Right lobe of liver (tissue), 6 donors: ENCODE measurements around the gene CACNA2D4. TPM values are rescaled to one million over a fixed set of nuclear protein-coding genes. Genes with fewer than 3 reads are reported as not detected.

ENCODE experiments used
- ATAC-seq, 4 donors: fragments of 200-7000 bp; cut with Tn5 transposase; one replicate each; pipeline ENCODE4 v1.9.1; 2020; ENCODE audit warnings: mild to moderate bottlenecking in 4 of 4, moderate library complexity in 4 of 4
- DNase-seq, 3 donors: peaks; one replicate each; pipeline ENCODE4 v3.0.0-alpha.2; 2020
- H3K27ac ChIP-seq, 3 donors: fragments of 200-600 bp; one replicate each; pipeline ENCODE4 v1.8.0; 2022
- H3K27me3 ChIP-seq, 2 donors: fragments of 200-600 bp; one replicate each; pipeline ENCODE4 v1.8.0; 2022
- H3K36me3 ChIP-seq, 4 donors: fragments of 200-600 bp; sonication (generic) in 1 of 4; one replicate each; pipeline versions ENCODE4 v1.5.1 to v1.8.0; 2017 to 2022; ENCODE audit warnings: control low read depth in 1 of 4
- H3K4me1 ChIP-seq, 4 donors: fragments of 200-600 bp; sonication (generic) in 1 of 4; one replicate each; pipeline versions ENCODE4 v1.5.1 to v1.8.0; 2017 to 2022; ENCODE audit warnings: control low read depth in 1 of 4
- H3K4me3 ChIP-seq, 3 donors: fragments of 200-600 bp; one replicate each; pipeline ENCODE4 v1.8.0; 2022
- H3K9me3 ChIP-seq, 4 donors: fragments of 200-600 bp; sonication (generic) in 1 of 4; one replicate each; pipeline versions ENCODE4 v1.5.1 to v1.8.0; 2017 to 2022; ENCODE audit warnings: control low read depth in 1 of 4
- POLR2A ChIP-seq: fragments of 450-650 bp; IDR thresholded peaks from one replicate; pipeline ENCODE4 v1.6.1; 2017; ENCODE audit warnings: antibody characterized with exemption, mild to moderate bottlenecking
- WGBS: methylation state at CpG from one replicate; pipeline ENCODE4 v1.1.6; 2018; ENCODE audit warnings: low coverage, low lambda C conversion rate; ENCODE audit not compliant: insufficient coverage; ENCODE audit errors: missing lambda C conversion rate; 5-methylcytosine and 5-hydroxymethylcytosine counted together
- intact Hi-C, 2 donors: fragments of 100-400 bp; cut with DNase I; formaldehyde crosslinking; loops; one replicate each; pipeline versions ENCODE4 v1.11.2 to v1.14.1; 2022
- total RNA-seq, 6 experiments: library from RNA; depleted of rRNA in 2 of 6; stranded (reverse); fragments of >200 nt in 2 of 6; fragmentation: NEBNext Ultra II Directional in 3 of 6; extraction: Animal tissue kit (Norgen Biotek cat#: 25700) in 3 of 6; gene quantifications; one replicate each; pipeline versions ENCODE4 v1.1.0 to v1.2.4, GENCODE V29; 2016 to 2023
- TF ChIP-seq, protein P1 (sequence below), 4 donors: fragments of 200-600 bp in 3 of 4; fragments of 450-650 bp in 1 of 4; IDR thresholded peaks; one replicate each; pipeline versions ENCODE4 v1.5.1 to v1.8.0; 2016 to 2022; ENCODE audit warnings: antibody characterized with exemption in 4 of 4, mild to moderate bottlenecking in 2 of 4
- donor health status: DM: no; HTN: yes; CAD: no.
- donor health status: DM: no; HTN: no; CAD: no.
- donor health status: DM: no; HTN: no; CAD: no.
- donor health status: DM: no; HTN: yes; CAD: no.
- donor health status: DM: no; HTN: yes; CAD: no.

CACNA2D4 gene
- total RNA-seq, 6 experiments from 2014 or later = 0.87 to 1.9 (median 0.96) TPM

DNA sequence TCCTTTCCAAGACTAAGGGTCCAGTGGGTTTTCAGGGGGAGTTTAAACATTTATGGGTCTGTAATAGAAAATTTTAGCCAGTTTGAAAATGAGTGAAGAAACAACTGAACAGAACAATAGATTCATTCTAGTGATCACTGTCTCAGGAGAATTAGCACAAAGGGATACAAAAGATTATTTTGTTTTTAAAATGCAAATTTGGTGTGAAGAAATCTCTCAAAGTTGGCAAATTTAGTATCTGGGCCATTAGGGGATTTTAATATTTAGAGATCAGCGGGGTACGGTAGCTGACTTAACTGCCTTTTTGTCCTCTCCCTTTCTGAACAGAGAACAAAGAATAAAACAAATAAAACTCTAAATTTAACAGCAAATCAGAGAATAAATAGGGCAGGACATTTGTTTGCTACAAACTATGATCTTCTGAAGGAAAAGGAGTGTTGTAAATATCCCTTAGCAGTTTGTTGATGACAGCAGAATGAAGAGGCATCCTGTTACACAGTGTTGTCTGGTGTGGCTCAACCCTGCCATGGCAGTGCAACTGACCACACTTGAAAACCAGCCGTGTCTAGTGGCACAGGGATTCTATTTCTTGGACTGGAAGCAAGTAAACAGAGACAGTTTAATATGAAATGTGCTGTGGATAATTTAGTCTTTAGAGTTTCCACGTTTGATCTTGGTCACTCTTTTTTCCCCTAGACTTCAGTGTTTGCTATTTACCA, 144.4 kb downstream of the CACNA2D4 start:
- Histone ChIP-seq H3K27ac (no peak overlapping the region), H3K4me3 (no peak overlapping the region), H3K36me3 (peaks cover 0 to 16% (median 2%) of the 10 kb centered on the region in 4 donors), H3K27me3 (no peaks in the 10 kb centered on the region), H3K9me3 (no peaks in the 10 kb centered on the region), H3K4me1 (peaks cover 0 to 30% (median 5%) of the 10 kb centered on the region in 4 donors)
- WGBS = 73% methylated on average over 4 of the region's 4 CpGs
- ATAC-seq (peak in 3 of 4 donors; percentile 38 to 48 (median 45)), DNase-seq (no peak)
- intact Hi-C loops = no loop called here
- no peak for TF ChIP-seq POLR2A
- TF ChIP-seq, protein P1, sequence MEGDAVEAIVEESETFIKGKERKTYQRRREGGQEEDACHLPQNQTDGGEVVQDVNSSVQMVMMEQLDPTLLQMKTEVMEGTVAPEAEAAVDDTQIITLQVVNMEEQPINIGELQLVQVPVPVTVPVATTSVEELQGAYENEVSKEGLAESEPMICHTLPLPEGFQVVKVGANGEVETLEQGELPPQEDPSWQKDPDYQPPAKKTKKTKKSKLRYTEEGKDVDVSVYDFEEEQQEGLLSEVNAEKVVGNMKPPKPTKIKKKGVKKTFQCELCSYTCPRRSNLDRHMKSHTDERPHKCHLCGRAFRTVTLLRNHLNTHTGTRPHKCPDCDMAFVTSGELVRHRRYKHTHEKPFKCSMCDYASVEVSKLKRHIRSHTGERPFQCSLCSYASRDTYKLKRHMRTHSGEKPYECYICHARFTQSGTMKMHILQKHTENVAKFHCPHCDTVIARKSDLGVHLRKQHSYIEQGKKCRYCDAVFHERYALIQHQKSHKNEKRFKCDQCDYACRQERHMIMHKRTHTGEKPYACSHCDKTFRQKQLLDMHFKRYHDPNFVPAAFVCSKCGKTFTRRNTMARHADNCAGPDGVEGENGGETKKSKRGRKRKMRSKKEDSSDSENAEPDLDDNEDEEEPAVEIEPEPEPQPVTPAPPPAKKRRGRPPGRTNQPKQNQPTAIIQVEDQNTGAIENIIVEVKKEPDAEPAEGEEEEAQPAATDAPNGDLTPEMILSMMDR (IDR thresholded peaks at IDR 0.05) = no peak

DNA sequence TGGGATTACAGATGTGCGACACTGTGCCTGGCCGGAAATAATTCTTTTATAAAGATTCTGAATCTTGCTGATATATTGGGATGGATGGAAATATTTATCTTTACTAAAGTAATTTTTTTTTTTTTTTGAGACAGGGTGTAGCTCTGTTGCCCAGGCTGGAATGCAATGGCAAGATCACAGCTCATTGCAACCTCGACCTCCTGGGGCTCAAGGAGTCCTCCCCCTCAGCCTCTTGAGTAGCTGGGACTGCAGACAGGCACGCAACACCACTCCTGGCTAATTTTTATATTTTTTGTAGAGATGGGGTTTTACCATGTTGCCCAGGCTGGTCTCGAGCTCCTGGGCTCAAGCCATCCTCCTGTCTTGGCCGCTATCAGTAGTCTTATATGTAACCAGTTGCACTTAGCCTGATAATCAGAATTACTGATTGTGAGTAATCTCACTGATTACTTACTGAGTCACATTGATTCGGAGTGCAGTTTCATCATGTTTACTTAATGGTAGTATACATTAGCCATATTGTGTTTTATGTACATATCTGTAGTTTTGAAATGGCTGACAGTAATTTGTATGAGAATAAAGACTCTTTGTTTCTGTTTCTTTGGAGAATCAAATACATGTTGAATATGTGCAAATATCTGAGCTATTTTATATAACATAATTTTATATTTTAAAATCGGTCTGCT, 148.5 kb downstream of the CACNA2D4 start:
- Histone ChIP-seq H3K4me3 (no peak overlapping the region), H3K9me3 (no peaks in the 10 kb centered on the region), H3K4me1 (peaks cover 0 to 65% (median 4%) of the 10 kb centered on the region in 4 donors), H3K27ac (peak overlapping the region in 1 of 3 donors; percentile 76), H3K36me3 (peaks cover 0 to 8% (median 0%) of the 10 kb centered on the region in 4 donors), H3K27me3 (no peaks in the 10 kb centered on the region)
- WGBS = 72% methylated on average over 7 of the region's 8 CpGs
- ATAC-seq (peak in 1 of 4 donors; percentile 31), DNase-seq (no peak)
- TF ChIP-seq, protein P1 (IDR thresholded peaks at IDR 0.05) = no peak
- no peak for TF ChIP-seq POLR2A
- intact Hi-C loops = no loop called here

DNA sequence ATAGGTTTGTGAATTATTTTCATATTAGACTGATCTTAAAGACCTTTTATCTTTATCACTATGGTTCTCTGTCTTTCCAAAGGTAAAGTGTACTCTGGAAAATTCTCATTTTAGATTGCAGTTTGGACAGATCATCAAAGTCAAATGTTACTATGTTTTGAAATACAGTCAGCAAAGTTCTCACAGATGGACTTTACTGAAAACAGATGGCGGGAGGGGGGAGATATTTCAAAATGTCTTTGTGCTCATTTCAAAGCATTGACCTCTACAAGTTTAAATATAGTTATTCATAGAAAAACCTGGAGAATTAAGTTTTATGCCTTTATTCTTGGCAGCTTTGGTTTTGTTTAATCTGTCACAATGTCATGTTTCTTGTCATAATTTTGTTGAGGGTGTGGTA, 149.8 kb downstream of the CACNA2D4 start:
- 27% methylated on average over 1 of the region's 1 CpG for WGBS
- no peaks in the 10 kb centered on the region for H3K9me3 ChIP-seq
- no peak for DNase-seq
- peak overlapping the region in 1 of 3 donors; percentile 76 for H3K27ac ChIP-seq
- TF ChIP-seq POLR2A = no peak
- TF ChIP-seq, protein P1 (IDR thresholded peaks at IDR 0.05) = no peak
- no peaks in the 10 kb centered on the region for H3K36me3 ChIP-seq
- H3K27me3 ChIP-seq = no peaks in the 10 kb centered on the region
- ATAC-seq = peak; percentile 57 to 76 (median 65)
- intact Hi-C loops = no loop called here
- H3K4me3 ChIP-seq = no peak overlapping the region
- peaks cover 0 to 66% (median 4%) of the 10 kb centered on the region in 4 donors for H3K4me1 ChIP-seq

DNA sequence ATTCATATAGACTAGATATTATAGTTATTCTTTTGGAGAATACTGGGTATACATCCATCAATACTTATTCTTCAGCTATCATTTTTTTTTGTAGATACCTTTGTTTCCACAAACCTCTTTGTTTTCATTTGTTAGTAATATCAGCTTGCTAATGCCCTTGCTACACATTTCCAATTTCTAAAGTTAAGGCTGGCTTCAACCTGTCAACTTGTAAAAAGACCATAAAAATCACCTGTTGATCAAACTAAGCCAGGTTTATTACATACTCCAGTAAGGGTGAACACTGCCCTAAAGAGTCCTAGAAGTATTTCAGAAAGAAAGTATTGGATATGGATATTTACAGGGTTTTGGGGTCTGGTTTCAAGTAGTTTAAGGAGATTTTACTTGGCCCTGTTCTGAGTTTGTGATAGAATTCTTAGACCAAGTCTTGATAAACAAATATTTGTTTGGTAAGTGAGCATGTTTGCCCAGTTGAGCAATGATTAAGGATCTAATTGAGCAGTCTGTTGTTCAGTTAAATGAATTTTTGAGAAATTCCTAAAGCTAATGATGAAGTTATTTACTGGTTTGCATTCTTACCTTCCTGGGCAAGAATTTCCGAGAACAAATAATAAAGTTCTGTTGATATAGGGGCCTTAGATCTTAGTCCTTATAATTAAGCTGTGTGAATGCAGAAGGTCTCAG, 150.9 kb downstream of the CACNA2D4 start:
- Histone ChIP-seq H3K36me3 (no peaks in the 10 kb centered on the region), H3K27ac (peak overlapping the region in 2 of 3 donors; percentile 6 to 76), H3K9me3 (no peaks in the 10 kb centered on the region), H3K4me1 (peaks cover 0 to 60% (median 4%) of the 10 kb centered on the region in 4 donors), H3K27me3 (no peaks in the 10 kb centered on the region), H3K4me3 (no peak overlapping the region)
- ATAC-seq (peak; percentile 28 to 69 (median 53)), DNase-seq (no peak)
- intact Hi-C loops = no loop called here
- no peak for TF ChIP-seq POLR2A
- TF ChIP-seq, protein P1 (IDR thresholded peaks at IDR 0.05) = no peak
- WGBS = 47% methylated on average over 1 of the region's 1 CpG
